Fibroblast of skin of right quadriceps (primary cell): ENCODE measurements around the gene MOB3B.

Source experiments
- DNase-seq: peaks from one replicate; pipeline ENCODE4 v3.0.0-alpha.2; 2013

The MOB3B gene

DNA sequence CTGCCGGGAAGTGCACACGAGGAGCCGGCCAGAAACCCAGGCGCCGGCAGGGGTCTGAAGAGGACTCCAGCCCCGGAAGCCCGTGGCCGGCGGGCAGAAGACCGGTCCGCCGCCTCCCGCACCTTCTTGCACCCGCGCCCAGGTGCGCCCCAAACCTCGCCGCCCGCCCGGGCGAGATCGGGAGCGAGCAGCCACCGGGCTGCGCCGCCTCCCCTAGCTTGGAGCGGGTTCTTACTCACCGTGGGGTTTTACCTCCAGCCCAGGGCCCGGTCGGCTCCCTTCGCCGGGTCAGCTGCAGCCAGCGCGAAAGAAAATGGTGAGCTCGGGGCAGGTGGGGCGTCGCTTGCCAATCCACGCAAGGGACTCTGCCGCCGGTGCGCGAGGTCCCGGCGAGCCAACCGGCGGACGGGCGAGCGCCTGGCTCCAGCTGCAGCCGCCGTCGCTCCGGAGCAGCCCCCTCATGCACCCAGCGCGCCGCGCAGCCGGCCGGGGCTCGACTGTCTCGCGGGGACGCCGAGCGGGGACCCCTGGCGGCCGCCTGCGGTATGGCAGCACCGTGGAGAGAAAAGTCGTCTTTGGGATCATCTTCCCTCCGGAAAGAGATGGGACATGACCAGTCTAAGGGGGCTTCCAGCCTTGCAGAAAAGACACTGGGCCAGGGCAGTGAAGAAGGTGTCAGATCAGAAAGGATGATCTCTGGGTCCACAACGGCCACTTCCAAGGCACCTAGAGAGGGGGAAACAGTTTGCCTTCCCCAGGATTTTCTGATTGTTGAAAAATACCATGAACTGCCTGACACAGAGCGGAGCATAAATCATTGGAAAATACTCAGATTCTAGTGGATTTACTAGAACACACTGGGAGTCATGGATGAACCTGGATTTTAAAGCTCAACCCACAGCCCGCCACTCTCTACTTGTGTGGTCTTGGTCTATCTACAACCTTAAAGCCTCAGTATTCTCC, at the start of gene MOB3B:
MOB3B (minus strand) TSS at position 499 of the 963 bp plus-strand sequence. CDS start 74,264 bp downstream, outside the sequence.
- DNase-seq, result peak; percentile 63

DNA sequence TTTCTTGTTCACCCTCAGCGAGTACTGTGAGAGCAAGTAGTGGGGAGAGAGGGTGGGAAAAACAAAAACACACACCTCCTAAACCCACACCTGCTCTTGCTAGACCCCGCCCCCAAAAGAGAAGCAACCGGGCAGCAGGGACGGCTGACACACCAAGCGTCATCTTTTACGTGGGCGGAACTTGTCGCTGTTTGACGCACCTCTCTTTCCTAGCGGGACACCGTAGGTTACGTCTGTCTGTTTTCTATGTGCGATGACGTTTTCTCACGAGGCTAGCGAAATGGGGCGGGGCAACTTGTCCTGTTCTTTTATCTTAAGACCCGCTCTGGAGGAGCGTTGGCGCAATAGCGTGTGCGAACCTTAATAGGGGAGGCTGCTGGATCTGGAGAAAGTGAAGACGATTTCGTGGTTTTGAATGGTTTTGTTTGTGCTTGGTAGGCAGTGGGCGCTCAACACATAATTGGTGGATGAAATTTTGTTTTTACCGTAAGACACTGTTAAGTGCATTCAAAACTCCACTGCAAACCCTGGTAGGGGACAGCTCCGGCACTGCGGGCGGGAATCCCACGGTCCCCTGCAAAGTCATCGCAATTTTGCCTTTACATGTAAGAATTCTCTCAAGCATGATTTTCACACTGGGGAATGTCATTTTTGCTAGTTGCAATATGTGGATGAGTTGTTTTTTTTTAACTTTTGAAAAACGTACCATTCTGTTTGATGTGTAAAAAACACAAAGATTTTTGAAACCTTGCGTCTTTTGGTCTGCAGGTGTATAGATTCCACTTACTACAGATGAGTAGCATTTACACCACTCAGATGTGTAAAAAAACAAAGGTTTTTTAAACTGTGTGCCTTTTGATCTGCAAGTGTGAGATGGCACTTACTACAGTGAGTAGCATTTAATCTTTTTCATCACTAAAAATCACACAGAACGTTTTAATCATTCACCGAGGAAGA, 44.3 kb upstream of the MOB3B start:
- peak; percentile 98 for DNase-seq

DNA sequence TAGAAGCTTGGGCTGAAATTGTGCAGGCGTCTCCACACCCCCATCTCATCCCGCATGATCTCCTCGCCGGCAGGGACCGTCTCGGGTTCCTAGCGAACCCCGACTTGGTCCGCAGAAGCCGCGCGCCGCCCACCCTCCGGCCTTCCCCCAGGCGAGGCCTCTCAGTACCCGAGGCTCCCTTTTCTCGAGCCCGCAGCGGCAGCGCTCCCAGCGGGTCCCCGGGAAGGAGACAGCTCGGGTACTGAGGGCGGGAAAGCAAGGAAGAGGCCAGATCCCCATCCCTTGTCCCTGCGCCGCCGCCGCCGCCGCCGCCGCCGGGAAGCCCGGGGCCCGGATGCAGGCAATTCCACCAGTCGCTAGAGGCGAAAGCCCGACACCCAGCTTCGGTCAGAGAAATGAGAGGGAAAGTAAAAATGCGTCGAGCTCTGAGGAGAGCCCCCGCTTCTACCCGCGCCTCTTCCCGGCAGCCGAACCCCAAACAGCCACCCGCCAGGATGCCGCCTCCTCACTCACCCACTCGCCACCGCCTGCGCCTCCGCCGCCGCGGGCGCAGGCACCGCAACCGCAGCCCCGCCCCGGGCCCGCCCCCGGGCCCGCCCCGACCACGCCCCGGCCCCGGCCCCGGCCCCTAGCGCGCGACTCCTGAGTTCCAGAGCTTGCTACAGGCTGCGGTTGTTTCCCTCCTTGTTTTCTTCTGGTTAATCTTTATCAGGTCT, 43.5 kb upstream of the MOB3B start, which contains the start of gene C9orf72:
C9orf72 (minus strand) TSS at position 564 of the 716 bp plus-strand sequence. CDS start 6,361 bp downstream, outside the sequence.
- DNase-seq, result peak; percentile 62

DNA sequence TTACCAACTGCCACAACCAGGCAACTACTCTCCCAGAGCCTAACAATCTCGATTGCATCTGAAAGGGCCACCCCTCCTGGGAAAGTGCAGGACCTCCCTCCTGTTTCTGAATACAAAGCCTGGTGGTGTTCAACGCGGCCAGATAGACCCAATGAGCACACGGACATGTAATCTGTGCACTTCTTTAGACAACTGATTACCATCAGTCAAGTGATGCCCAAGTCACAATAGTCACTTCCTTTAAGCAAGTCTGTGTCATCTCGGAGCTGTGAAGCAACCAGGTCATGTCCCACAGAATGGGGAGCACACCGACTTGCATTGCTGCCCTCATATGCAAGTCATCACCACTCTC, 42.9 kb upstream of the MOB3B start:
- peak; percentile 31 for DNase-seq

DNA sequence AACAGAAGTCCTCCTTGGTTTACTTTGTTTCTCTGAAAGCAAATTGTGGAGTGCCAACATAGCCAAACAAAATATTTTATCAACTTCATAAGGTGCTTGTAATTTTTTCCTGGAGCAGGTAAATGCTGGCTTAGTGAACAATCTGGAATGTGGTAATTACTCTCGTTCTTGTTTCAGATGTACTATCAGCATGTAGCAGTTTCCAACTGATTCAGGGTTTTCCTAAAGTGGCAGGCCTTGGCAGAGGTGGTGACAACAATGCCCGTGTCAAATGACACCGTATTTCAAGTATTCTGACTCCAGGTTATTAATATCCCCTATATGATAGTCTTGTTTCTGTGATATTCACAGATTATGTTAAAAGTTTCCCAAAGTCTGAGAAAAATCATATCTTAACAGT, 42.4 kb upstream of the MOB3B start:
- DNase-seq, result no peak

DNA sequence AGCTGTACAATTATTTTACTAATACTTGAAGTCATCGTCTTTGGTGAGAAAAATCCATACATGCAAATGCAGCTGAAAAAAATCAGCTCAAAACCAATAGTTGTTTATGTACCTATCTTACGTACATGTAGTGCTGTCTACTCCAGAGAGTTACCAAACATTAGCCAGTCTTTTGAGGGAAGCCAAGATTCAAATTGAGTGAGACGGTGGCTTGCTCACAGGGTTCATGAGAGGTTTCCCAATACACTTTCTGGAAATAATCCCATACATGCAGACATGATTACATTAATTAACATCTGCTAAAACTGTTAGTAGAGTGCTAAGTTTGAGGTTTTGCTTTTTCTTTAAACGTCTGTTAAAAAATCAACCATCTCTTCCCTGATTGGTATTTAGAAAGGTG, 41.4 kb upstream of the MOB3B start:
- no peak for DNase-seq

DNA sequence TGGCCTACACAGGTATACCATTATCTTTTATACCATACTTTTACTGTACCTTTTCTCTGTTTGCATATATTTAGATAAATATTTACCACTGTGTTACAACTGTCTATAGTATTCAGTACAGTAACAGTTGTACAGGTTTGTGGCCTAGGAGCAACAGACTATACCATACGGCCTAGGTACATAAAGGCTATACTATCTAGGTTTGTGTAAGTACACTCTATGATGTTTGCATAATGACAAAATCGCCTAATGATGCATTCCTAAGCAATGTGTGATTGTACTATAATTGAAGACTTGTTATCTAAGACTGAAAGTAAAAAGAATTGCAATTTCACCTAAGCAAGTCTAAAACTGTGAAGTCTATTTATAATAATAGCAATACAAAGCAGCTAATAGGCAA, 39.8 kb upstream of the MOB3B start:
- no peak for DNase-seq

DNA sequence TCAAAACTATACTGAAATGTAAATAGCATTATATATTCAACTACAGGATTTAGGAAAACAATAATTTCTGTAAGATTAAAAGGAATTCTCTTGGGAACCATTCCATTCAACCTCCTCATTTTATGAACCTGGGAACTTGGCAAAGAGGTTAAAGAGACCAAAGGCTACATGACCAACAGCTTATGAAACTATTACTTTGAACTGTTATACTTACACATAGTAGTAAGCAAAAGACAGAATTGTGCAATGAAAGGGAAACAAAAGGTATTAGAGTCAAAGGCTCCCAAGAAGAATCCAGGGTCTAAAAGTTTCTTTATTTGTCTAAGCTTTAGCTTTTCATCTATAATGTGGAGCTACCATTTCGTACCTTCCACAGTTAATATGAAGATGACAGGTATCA, 36.5 kb upstream of the MOB3B start:
- DNase-seq, result no peak

DNA sequence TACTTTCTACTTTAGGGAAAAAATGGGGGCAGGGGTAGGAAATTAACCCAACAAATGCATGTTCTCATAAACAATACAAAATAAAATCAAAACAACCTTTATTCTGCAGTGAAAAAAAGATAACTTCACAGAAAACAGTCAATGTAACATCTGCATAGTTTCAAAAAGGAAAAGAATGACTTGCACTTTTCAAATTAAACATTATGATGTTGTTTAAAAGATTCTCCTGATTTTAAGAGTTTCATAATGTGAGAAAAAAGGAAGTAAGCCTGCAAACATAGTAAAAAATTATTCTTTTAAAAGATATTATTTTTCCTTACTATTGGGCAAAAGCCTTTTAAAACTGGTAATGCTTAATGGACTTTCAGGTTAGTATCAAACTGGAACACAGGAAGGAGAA, 36.1 kb upstream of the MOB3B start:
- no peak for DNase-seq

DNA sequence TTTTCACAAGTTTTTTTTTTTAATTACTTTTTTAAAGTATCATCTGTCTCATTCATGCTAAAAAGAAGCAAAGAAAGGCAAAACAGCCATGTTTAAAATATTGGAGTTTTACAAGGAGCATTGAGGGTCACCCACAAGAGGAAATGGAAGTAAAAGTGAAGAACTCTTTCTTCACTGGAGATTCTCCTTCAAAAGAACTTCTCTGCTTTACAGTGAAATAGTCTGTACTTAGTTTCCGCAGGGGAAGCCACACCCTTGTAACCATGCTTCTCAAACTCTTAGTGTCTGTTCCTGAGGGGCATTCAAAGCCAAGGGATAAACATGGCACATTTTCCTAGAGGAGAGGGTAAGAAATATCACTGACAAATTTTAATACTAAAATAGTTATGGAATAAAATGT, 35.1 kb upstream of the MOB3B start:
- no peak for DNase-seq

DNA sequence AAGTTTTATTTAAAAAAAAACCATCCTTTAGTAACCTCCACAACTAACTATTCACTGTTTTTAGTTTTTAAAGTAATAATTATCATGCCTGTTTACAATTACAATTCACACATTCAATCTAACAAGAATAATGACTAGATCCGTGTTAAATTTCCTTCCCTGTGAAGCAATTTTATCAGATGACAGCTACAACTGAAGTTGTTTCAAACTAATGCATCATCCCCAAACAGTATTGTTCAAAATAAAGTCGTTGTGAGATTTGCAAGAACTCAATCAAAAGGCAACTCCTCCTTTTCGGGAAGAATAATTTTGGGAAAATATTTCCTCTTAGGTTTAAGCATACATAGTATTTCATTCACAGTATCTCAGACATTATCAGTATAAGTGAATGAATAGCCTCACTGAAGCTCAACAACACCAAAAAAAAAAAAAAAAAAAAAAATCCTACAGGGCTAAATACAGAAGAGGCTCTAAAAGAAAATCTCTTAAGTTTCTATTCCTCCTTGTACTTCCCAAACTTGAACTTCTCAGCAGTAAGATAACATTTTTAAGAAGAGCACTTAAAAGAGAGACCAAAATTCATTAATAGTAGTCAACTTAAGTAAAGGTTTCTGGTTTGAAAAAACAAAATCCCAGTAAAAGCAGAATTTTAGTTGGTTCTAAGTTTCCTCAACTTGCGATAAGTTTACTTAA, 34.3 kb upstream of the MOB3B start:
- no peak for DNase-seq

DNA sequence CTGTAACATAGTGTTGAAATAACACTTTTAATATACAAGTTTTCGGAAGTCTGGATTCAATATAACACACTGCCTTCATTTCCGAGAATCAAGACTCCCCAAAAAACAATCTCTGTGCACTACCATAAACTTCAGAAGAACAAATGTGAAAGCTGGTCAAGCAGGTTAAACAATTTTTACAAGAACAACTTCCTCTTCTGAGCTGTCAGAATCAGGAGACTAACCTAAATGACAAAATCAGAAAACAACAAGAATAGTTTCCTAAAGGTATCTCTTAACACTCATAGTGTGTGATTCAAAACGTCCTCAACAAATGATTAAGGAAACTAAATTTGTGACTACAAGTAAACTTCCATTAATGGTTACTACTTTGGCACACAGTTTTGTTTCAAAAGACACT, 32.1 kb upstream of the MOB3B start:
- no peak for DNase-seq

DNA sequence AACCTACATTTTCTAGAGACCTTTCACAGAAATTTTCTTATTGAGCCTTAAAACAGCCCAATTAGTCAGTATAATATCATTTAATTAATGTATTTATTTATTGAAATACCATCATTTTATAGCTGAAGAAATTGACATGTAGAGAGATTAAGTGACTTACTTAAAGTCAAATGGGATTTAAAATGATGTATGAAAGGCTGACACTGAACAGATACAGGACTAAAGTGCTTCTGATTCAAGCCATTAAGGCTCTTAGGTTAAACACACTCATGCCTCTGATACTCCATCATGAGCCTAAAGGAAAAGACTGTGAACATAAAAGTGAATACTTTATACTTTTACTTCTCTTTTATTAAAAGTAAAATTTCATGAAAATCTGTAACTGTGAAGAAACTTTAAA, 30.8 kb upstream of the MOB3B start:
- no peak for DNase-seq

DNA sequence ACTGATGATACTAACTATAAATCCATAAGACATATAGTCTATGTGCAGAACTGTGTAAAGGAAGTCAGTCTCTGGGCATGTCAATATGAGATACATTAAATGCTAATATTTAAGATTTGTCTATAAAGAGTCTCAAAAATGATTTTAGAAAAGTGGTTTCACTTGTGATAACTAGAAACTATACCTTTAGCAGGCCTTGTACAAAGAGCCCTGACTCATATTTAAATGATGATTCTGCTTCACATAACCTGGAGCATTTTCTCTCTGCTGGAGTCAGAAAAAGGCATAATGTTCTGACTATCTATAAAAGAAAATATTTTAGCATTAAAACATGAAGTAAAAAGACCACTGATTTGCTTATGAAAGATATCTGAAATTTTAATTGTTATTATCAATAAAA, 28.7 kb upstream of the MOB3B start:
- no peak for DNase-seq

DNA sequence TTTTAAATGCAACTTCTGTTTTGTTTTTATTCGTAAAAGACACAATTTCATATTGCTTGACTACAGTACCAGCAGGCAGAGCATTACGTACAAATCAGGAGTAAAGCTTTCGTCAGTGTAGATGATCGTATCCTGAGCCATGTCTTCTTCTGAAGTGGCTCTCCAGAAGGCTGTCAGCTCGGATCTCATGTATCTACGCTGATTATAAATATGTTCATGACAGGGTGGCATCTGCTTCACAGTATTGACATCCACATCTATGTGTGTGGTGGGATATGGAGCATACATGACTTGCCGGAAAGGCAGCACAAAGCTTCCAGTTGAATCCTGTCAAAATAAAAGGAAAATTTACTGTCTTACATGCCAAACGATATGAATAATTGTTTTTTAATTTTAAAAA, 26.9 kb upstream of the MOB3B start:
- no peak for DNase-seq

DNA sequence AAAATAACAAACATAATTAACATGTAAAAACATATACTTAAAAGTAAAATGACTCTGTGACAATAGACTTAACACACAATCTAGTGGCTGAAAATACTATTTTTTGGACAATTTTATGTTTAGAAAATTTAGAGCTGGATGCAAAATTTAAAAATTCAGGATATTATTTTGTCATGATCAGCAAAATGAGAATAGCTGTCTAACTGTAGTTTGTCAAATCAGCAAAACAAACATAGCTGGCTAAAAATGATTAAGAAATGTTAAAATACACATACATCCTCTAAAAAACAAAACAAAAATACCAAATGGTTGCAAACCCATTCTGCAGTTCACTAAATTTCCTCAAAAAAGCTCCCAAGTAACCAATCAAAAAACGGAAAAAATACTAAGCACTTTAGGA, 25.1 kb upstream of the MOB3B start:
- no peak for DNase-seq

DNA sequence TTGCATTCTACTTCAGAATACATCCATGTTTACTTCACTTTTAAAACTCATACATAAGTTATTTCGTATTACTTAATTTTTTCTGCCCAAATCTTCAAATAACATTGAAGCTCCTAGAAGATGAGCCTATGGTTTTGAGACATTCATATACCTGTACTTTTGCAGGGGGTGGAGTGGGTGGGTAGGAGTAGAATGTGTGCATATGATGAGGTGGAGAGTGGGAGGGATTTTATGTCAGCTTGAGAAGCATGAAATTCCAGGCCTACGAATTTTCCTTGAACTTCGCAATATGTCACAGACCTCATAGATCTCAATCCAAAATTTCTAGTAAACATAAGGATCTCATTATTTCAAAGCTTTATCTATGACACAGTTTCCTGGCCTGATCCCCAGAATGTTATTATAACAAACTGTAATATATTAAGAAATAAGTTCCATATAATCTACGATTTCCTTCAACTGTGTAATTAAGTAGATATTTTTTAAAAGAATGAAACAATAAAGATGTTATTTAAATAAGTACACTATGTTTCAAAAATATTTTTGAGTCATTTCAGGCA, 19.7 kb upstream of the MOB3B start:
- DNase-seq, result peak; percentile 62

DNA sequence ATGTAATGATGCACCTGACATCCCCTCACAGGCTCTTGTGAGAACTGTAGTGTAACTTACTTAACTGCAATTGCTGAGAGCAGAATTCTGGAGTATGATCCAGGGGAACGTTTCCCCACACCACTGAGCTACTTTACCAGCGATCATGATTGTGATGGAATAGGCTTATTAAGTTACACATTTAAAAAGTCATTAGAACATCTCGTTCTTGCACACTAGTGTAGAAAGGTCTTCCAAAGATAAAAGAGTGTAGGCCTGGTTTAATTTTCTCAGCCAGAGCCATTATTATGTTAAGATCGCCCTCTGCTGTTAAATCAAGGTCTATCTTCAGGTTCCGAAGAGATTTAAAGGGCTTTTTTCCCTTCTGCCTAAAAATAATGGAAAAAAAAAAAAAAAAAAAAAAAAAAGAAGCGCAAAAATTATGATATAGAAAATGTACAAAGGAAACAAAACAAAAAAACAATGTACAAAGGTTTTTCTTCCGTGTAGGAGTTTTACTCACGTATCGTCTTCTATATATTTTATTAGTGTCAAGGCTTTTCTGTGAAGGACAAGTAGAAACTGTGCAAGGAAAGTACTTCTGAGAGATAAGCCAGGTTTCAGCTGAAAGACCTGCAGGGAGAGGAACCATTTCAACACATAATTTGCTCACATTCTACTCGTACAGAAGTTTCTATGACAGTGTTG, 18.6 kb upstream of the MOB3B start:
- DNase-seq, result peak; percentile 31

DNA sequence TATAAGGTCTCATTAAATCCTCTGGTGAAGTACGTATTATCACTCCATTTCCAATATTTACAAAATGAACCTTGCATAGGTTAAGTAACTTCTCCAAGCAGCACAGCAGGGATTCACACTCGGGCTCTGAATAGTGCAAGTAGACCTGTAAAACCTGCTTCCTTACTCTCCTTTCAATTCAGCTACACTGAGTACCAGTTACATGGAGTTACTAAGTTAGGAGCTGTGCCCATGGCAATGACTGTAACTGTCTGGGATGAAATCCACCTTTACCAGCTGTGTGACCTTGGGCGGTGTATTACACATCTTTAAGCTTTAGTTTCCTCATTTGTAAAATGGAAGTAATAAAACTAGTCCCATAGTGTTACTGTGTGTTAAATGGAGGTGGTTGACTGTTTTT, 15.9 kb upstream of the MOB3B start:
- no peak for DNase-seq

DNA sequence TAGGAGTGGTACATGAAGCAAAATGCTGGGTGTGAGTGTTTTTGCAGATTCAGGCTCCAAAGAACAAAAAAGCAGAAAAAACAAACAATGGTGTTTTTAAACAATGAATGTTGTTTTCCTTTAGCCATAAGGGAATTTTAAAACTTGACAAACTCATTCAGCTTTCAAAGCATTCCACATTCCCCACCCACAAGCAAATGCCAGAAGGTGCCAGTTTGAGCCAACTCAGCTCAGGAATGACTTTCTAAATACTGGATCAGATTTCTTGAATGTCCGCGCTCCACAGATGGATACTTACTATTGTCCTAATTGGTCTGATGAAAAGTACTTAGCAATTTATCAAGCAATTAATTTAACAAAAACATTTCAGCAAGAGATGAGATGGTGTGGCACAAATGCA, 12.9 kb upstream of the MOB3B start:
- DNase-seq, result no peak

DNA sequence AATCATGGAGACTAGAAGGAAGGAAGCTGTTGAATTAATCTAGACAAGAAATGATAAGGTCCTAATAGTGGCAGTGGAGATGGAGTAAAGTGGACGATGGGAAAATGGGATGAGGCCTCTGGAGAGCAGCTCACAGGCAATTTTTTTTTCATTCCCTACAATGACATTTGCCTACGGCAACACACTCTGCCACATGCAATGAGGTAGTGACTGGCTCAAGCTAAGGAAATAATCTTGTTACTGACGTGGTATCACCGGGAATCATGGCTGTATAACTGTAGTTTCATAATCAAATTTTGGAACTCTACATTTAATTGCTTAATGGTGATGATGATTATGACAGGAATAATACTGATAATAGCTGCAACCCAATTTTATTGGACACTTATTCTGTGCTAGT, 12.1 kb upstream of the MOB3B start:
- no peak for DNase-seq
